HG03108 (cell line): ENCODE results near the gene TRIO.

Experiments
- ATAC-seq: cut with Tn5 transposase; IDR thresholded peaks from one replicate; pipeline ENCODE4 v1.9.1; 2021; ENCODE audit warnings: moderate library complexity; ENCODE audit not compliant: unreplicated experiment

TRIO gene

GRCh38 chr5:14343376-14343775 is 200.2 kb downstream of the TRIO start:
- no peak for ATAC-seq

- no peak for ATAC-seq
Measured at GRCh38 chr5:14347522-14347921, 204.4 kb downstream of the TRIO start.

GRCh38 chr5:14348142-14348541 is 205.0 kb downstream of the TRIO start:
- ATAC-seq, result no peak

GRCh38 chr5:14349029-14349428 is 205.9 kb downstream of the TRIO start:
- no peak for ATAC-seq

- ATAC-seq, result no peak
Measured at GRCh38 chr5:14351086-14351661, 208.0 kb downstream of the TRIO start.

- peak; percentile 80 for ATAC-seq
Measured at GRCh38 chr5:14351845-14352712, 208.9 kb downstream of the TRIO start.

GRCh38 chr5:14353726-14354474 is 210.8 kb downstream of the TRIO start:
- ATAC-seq, result no peak

GRCh38 chr5:14355391-14355790 is 212.2 kb downstream of the TRIO start:
- no peak for ATAC-seq

GRCh38 chr5:14356305-14356704 is 213.2 kb downstream of the TRIO start:
- no peak for ATAC-seq

GRCh38 chr5:14357441-14357840 is 214.3 kb downstream of the TRIO start:
- ATAC-seq, result no peak

GRCh38 chr5:14357851-14358250 is 214.7 kb downstream of the TRIO start:
- no peak for ATAC-seq

GRCh38 chr5:14358536-14358935 is 215.4 kb downstream of the TRIO start:
- no peak for ATAC-seq

GRCh38 chr5:14359069-14360043 is 216.2 kb downstream of the TRIO start:
- no peak for ATAC-seq

- no peak for ATAC-seq
Measured at GRCh38 chr5:14362491-14362890, 219.3 kb downstream of the TRIO start.

- ATAC-seq, result no peak
Measured at GRCh38 chr5:14364096-14364495, 221.0 kb downstream of the TRIO start.

- ATAC-seq, result no peak
Measured at GRCh38 chr5:14364576-14365472, 221.7 kb downstream of the TRIO start.

GRCh38 chr5:14365831-14366430 is 222.8 kb downstream of the TRIO start:
- ATAC-seq, result no peak

GRCh38 chr5:14366763-14367162 is 223.6 kb downstream of the TRIO start:
- ATAC-seq, result no peak

GRCh38 chr5:14367364-14367763 is 224.2 kb downstream of the TRIO start:
- no peak for ATAC-seq
